IPS DF 4.7 (cell line): ENCODE data around the gene RSU1.
"Not testable (repeated sequence)": the region's sequence is repeated elsewhere in the genome, so short reads cannot be mapped to it uniquely, and the experiment has no call there.

Source experiments
- DNase-seq: peaks from one replicate; pipeline ENCODE4 v3.0.0-alpha.2; 2013; ENCODE audit warnings: low spot score; ENCODE audit errors: extremely low read depth

Gene RSU1

GRCh38 chr10:16780338-16780880 lies 36.8 kb downstream of the RSU1 start:
- no peak for DNase-seq

DNA sequence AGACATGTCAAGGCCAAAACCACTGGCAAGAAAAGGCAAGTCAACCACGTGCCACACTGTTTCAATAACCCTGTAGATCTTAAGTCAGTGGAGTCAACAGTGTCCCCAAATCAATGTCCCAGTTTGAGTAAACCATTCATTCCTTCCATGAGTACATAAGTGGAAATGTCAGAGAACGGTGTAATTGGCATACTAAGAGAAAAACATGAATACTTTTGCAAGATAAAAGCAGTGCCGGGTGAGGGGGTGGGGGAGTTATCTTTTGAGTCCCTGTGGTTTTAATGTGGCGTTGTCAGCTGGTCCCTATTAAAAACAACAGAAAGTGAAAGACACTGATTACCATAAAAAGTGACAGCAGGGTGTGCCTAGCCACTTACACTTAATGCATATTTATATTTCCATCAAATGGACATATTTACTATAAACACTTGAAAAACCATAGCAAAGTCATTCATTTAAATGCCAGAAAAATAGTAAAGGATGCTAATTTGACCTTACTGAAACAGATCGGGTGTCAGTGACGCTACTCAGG lies 37.8 kb downstream of the RSU1 start:
- no peak for DNase-seq

GRCh38 chr10:16777473-16778370 lies 39.5 kb downstream of the RSU1 start:
- DNase-seq, result peak; percentile 28

- DNase-seq, result no peak
Observed at GRCh38 chr10:16776896-16777295, 40.3 kb downstream of the RSU1 start.

GRCh38 chr10:16773334-16773733 lies 43.9 kb downstream of the RSU1 start:
- no peak for DNase-seq

DNA sequence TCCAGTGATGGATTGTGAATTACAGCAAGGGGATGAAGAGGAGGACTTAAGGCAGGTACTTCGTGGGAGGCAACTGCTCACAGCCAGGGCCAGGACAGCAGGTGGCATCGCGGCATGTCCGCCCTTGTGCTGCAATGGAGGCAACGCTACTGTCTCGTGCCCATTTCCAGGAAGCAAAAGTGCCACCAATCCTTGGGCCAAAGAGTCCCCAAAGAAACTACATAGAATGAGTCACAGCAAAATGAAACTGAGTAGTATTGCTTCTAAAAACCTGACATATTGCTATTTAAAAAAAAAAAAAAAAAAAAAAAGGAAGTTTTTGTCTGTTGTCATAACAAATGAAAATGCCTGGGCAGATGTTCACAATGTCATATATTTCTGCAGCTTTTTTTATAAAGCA lies 46.6 kb downstream of the RSU1 start:
- no peak for DNase-seq

DNA sequence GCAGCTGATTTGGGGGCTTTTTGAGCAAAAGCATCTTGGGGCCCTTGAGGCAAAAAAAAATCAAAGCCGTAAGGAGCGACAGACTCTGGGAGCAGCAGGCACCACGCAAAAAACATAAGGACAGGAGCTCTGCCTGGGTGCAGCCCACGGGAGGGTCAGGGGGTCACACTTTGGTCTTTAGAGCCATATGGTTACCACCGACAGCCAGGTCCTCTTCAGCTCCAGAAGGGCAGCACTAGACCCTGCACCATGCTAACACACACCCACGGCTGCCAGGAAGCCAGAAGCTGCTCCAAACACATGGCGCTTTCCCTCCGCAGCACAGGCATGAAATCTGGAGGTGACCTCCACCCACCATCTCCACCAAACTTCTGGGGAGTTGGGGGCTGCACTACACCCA lies 47.1 kb downstream of the RSU1 start:
- no peak for DNase-seq

- DNase-seq, result no peak
Observed at GRCh38 chr10:16769331-16769730, 47.9 kb downstream of the RSU1 start.

GRCh38 chr10:16768702-16769101 lies 48.5 kb downstream of the RSU1 start:
- no peak for DNase-seq

GRCh38 chr10:16765509-16766375 lies 51.5 kb downstream of the RSU1 start:
- DNase-seq, result no peak

- no peak for DNase-seq
Observed at GRCh38 chr10:16761300-16761699, 55.9 kb downstream of the RSU1 start.

GRCh38 chr10:16756561-16757221 lies 60.5 kb downstream of the RSU1 start:
- DNase-seq, result no peak

GRCh38 chr10:16754765-16755164 lies 62.5 kb downstream of the RSU1 start:
- no peak for DNase-seq

- not testable (repeated sequence) for DNase-seq
Observed at GRCh38 chr10:16752849-16753248, 64.4 kb downstream of the RSU1 start.

- DNase-seq, result no peak
Observed at GRCh38 chr10:16752099-16752498, 65.1 kb downstream of the RSU1 start.

GRCh38 chr10:16751244-16751643 lies 66.0 kb downstream of the RSU1 start:
- no peak for DNase-seq

- DNase-seq, result no peak
Observed at GRCh38 chr10:16750461-16750860, 66.8 kb downstream of the RSU1 start.

- no peak for DNase-seq
Observed at GRCh38 chr10:16748749-16749148, 68.5 kb downstream of the RSU1 start.

DNA sequence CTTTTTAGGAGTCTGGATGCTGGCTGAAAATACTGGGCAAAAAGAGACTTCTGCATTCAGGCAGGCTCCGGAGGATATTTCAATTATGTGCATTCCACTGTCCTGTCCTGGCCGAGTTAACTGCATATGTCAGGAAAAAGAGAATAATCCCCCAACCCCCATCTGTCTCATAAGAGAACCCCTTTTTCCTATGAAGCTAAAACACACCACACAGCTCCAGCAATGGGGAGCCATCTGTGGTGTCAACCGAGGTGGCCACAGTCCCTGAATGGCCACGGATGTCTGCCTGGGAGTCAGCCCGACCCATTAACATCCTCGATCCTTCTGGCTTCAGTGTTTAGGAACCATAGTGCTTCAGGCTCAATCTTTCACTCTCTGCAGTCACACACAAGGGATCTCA lies 70.4 kb downstream of the RSU1 start:
- DNase-seq, result no peak

GRCh38 chr10:16745061-16745460 lies 72.2 kb downstream of the RSU1 start:
- no peak for DNase-seq
